Activated CD8-positive, alpha-beta memory T cell treated with anti-CD3 and anti-CD28 coated beads, Interleukin-2, amount 50 U/mL, for 24 hours (primary cell): ENCODE data around the gene PDE2A.

Source experiments
- DNase-seq: peaks from one replicate; pipeline ENCODE4 v3.0.0-alpha.2; 2020; ENCODE audit errors: extremely low read depth

PDE2A gene

DNA sequence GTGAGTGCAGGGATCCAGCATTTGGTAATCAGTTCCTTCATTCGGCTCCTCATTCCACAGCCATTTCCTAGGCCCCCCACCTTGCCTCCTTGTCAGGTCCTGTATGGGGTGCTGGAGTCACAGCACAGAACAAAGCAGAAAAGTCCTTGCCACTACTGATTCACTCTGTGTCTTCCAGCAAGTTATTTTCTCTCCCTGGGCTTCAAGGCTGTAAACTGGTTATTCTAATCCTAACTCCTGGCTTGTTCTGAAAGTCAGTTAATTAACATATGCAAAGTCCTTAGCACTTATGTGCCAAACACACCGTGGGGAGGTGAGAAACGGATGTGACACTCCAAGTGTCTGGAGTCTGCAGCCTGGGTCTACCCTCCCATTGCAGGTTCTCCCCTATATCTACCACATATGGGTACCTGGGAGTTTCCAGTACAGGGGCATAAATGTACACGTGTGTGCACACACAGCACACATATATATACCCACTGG, 30.6 kb upstream of the PDE2A start:
- no peak for DNase-seq

DNA sequence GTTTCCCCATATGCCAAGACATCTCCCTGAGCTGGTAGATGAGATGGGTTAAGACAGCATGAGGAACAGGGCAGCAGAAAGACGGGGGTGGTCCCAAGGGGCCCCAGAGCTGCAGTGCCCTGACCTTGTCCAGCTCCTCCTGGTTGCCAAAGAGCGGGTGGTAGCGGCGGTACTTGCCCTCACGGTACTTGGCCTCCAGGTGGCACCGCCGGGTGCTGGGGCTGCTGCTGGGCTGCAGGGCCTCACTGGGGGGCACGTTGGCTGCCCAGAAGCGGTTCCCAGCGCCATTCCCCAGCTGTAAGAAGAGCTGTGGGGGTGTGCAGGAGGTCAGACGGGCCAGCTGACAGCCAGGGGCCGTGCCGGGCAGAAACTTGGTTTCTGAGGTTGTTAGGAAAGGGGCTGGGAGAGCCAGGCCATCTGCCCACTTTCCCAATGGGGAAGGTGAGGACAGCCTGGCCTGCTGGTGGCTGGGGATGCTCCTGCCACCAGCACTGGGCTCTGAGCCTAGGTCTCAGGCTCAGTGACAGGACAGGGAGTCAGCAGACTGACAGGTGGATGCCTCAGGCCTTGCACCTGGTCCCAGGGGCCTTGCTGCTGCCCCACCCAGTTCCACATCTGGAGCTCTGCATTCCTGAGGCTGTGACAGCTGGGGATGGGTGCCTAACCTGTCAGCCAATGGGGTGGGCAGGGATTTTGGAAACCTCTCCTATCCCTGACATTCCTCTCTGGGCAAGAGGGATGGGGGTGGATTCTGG, 30.0 kb upstream of the PDE2A start:
- DNase-seq = no peak

DNA sequence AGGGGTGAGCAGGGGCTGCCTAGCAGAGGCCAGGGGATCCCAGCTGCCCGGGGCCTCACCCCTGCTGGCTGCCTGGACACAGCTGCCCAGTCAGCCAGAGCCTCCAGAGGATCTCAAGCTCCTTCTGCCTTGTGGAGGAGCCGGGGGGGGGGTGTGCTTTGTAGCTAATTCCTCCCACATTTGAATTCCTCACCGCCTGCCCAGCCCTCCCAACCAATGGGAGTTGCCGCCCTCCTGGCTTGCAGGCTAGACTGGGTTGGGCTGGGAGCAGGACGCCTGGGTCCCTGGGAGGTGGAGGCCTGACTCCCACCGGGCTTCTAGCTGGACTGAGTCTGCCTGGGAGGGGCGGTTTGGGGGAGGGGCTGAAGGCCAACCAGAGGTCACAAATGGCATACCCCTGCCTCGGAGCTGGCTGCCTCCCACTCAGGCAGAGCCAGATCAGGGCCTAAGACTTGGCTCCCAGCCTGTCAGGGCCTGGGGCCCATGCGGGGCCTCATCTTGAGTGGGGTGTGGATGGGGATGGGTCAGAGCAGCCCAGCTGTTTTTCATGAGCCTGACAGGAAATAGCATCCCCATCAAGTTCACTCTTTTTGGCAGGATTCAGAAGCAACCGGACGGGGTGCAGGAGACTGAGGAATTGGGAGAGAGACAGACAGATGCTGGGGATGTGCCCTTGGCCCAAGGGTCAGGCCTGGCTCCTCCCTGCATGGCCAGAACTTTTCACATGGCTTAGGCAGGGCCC, 29.2 kb upstream of the PDE2A start:
- DNase-seq = no peak

DNA sequence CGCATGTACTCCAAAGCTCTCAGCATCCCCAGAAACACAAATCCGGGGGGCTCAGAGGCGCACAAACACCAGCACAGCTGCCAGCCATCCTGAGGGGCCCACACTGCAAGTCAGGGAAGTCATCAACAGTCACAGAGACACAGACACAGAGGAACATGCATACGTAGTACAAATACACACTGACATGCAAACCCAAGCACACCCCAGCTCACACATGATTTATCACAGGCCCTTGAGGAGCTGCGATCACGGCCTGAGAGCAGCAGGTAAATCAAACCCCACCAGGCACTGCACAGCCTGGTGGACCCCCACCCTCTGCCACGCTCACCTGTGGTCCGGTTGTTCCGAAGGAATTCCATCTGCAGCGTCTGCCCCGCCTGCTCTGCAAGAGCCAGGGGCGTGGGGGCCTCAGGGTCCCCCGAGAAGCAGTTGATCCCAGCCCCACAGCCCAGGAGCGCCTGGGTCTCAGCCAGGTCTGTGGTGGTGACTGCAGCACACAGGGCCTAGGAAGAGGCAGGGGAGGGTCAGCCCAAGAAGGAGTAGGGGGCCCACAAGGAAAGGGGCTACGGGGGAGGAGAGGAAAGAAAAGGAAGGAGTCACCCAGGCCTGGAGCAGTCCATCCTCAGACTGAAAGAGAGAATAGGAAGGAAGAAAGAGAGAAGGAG, 28.5 kb upstream of the PDE2A start:
- no peak for DNase-seq

DNA sequence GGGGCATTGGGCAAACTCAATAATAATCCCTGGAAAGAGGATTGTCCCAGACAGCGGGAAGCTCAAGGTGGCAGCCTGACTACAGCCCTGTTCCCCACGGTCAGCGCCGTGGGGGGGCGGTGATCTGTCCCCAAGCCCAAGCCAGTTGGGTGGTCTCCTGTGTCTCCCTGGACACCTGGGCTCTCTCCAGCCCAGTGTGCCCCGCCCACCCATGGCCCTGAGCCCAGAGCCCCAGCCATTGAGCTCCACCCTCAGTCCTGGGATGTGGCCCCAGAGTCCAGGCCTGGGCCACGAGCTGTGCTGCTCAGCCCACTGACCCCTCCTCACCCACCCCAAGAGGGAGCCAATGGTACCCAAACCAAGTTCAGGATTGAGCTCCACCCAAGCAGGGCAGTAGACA, 27.9 kb upstream of the PDE2A start:
- no peak for DNase-seq

DNA sequence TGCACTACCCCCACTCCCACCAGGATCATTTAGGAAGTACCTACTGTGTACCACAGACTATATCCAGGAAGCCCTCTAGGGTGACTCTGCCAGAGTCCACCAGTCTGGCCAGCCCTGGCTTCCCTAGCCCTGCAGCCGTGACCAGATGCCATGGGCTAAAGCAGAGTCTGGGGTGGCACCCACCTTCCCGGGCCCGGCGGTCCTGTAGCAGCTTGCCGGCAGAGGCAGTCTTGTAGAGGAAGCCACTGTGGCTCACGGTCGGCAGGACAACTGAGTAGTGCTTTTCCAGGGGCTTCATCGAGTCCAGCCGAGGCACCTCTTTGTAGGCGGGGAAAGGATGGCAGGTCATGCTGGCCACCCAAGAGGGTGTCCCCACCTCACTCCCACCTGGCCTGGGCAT, 27.2 kb upstream of the PDE2A start:
- no peak for DNase-seq

DNA sequence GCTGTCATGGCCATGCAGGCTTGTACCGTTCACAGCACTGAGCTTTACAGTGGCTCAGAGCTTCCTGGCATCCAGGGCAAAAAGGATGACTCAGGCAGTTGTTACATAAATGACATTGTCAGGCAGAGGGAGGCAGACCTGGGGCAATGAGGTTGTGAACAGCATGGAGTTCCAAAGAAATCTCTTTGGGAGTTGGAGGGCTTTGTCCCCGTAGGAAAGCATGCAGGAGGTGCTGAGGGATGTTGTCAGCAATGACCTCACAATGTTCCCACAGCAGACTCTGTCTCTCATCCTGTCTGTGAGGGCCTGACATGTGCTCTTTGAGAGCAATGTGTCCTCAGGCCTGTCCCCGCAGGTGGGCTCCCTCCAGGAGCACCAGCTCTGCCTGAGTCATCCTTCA, 25.9 kb upstream of the PDE2A start:
- DNase-seq = no peak

DNA sequence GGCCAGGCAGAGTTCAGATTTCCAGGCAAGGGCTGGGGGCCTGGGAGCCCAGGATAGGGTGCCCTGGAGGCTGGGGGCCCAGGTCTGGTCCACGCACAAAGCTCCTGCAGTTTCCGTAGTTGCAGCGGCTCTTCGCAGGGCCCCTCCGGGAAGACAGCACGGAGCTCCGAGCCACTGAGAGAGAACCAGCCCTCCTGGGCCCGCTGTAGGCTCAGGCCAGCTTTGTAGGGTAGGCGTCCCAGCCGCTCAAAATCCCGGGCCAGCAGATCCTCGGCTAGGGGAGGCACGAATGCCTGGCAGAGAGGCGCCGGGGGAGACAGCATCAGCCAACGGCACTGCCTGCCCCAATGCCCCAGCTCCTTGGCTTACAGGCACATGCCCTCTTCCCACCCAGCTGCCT, 23.6 kb upstream of the PDE2A start:
- no peak for DNase-seq

DNA sequence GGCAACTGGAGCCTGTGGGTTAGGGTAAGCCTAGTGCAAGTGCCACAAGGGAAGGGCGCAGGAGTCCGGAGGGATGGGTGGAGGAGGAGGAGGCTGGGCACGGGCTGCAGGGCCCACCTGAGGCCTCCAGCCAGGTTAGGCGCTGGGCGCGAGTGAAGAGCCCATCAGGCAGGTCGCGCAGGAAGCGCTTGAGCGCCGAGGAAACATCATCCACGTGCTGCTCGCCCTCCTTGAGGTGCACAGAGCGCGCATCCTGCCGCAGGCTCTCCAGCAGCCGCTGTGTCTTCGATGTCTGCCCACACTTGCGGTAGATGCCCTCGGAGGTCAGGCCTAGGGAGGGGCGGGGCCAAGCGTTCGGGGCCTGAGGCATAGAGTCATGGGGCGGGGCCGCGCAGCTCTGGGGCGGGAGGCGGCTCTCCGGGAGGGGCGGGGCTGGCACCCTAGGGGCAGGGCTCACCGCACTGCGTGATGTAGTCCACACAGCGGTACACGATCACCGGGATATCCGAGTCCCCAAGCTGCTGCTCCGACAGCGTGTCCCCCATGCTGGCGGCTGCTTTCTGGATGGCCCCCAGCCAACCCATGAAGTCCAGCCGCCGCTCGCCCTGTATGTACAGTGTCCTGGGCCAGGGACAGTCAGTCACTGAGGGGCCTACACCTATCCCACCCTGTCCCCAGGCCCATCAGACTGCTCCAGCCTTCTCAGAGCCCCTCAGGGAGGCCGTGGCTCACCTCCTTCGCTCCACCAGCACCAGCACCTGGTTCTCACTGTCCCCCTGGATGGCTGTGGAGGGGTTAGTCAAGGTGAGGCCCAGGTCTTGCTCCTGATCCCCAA, 22.9 kb upstream of the PDE2A start:
- DNase-seq = no peak

DNA sequence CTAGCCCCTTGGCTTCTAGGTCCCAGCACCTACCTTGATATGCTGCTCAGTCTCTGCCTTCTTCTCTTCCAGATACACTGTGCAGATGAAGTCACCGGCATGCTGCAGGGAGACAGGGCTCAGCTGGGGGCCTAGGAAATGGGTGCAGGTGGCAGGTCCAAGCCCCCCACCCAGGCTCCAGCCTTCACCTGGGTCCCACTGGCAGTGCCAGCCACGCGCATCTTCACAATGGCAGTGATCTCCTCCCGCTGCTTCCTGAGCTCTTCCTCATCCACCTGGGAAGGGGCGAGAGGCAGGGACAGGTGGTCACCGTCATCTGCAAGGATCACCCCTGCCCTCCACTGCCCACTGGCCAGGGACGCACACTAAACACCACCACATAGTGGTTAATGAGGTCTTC, 21.1 kb upstream of the PDE2A start:
- DNase-seq = no peak

DNA sequence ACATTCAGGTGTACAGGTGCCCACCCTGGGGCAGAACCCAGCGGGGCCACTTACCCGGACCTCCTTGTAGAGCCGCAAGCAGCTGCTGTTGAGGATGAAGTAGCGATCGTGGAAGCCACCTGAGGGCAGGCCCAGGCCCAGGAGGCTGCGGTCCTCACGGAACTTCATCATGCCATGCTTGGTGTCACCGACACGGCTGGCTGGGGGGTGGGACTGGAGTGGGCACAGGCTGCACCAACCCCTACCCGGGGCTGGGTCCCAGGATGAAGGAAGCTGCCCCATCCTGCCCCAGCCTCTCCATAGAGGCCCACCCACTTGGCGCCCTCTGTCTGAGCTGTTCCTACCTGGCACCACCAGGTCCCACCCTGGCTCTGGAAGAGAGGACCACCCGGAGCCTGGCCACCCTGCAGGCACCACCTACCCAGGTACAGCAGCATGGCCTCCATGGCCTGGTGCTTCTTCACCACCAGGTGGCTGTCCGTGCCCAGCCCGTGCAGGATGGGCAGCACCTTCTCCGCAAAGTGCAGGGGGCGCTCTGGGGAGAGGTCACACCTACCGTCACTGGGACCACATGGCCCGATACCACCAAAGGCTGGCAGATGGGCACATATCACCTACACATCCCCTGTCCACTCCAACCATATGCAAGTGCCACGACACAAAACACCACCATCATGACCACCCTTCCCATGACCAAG, 19.2 kb upstream of the PDE2A start:
- no peak for DNase-seq

DNA sequence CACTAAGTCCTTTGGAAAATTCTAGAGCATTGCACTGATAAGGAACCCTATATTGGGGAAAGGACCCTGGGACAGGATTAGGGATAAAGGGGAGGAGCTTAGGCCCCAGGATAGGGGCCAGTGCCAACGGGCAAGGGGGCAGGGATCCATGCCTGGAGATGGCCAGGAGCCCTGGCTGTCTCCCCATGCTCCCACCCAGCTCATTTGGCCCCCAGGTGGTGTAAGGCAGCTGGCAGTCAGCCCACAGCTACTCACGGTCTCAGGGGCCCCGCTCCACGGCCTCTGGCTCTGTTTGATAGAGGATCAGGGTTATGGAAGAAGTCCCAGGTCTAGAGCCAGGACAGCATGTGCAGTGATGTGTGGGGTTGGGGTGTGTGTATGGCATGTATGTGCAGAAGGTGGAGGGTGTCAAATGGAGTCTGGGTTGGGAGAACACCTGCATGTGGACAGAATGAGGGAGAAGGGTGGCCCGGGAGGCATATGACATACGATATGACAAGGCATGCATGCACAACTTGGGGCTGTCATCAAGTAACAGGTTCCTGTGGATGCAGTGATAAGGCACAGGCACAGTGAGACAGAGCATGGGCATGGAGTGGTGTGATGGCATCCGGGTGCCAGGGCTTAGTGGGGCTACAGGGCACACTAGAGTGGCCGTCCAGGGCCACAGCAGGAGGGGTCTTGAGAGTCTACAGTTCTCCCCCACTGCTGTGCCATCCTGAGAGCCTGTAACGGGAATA, 18.4 kb upstream of the PDE2A start:
- no peak for DNase-seq

DNA sequence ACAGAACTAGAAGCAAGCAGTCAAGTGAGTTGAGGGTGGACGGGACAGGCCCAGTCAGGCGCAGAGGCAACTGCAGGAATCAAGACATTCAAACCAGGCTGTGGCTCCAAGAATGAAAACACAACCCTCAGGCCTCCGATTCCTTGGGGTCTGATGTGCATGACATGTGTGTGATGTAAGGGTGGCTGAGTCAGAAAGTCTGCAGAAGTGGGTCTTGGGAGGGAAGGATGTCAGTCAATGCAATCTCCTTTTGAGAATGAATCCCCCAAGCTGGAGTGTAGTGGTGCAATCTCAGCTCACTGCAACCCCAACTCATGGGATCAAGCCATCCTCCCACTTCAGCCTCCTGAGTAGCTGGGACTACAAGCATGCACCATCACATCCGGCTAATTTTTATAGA, 15.9 kb upstream of the PDE2A start:
- no peak for DNase-seq

DNA sequence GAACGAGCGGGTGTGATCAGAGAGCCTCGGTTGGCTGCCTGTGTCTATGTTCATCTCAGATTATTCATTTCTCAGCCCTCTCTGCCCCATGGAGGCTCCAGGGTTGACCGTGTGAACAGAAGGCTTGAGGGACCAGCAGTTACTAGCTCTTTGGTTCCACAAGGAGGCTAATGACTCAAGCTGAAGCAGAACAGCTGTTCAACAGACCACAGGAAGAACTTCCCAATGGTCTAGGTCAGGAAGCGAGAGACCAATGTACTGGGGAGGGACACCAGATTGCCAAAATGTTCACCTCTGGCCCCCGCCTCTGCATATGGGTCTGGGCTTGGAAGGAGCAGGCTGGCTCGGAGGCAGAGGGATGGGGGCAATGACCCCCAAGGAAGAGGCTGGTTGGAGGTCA, 14.7 kb upstream of the PDE2A start:
- DNase-seq = no peak

DNA sequence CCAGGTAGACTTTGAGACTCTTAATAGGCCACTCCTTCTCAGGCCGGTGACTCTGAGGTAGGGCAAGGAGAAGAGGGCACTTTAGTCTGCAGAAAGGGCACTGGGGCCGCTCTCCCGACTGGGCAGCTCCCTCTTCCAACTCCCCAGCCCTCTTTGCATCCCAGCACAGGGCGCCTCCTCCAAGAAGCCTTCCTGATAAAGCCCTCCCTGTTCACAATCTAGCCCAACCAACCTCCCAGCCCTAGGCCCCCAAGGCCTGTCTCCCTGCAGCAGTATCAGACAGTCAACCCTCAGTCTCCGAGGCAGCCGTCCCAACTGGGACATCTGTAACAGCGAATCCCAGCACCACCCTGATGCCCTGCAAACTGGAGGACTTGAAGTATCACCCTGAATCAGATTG, 14.3 kb upstream of the PDE2A start:
- no peak for DNase-seq

DNA sequence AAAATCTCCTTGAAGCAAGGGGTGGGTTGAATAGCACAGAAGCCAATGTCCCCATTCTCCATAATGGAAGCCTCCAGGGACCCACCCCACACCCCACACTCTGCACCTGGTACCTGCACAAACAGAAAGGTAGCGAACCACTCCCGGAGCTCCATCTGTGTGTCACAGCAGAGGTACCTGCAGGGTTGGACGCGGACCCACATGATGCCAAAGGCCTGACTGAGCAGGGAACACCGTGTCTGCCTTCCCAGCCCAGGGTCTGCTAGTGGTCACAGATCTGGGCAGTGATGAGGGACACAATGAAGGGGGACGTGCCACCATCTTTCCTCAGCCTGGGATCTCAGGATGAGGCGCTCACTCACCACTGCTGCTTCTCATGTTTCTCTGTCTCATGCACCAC, 13.1 kb upstream of the PDE2A start:
- DNase-seq = no peak

DNA sequence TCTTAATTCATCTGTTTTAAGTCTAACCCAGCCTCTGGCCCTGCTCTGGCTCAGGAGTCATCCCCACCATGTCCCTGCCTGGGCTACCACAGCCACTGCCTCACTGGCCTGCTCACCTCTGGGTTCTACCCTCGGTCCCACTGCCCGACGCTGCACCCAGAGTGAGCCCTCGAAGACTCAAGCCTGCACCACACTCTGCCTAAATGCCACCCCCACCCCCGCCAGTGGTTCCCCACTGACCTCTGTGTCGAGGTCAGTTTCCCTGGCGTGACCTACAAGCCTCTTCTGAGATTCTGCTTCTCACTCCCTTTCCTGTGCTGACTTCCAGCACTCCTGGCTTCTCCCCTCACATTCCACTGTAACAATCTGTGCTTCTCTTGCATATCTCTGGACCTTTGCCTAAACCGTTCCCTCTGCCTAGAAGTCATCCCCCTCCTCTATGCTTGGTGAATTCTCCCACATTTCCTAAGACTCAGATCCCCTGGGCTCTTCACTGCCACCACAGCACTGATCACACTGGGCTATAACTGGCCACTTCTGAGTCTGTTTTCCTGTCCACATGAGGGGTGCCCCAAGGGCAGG, 12.5 kb upstream of the PDE2A start:
- DNase-seq = no peak

DNA sequence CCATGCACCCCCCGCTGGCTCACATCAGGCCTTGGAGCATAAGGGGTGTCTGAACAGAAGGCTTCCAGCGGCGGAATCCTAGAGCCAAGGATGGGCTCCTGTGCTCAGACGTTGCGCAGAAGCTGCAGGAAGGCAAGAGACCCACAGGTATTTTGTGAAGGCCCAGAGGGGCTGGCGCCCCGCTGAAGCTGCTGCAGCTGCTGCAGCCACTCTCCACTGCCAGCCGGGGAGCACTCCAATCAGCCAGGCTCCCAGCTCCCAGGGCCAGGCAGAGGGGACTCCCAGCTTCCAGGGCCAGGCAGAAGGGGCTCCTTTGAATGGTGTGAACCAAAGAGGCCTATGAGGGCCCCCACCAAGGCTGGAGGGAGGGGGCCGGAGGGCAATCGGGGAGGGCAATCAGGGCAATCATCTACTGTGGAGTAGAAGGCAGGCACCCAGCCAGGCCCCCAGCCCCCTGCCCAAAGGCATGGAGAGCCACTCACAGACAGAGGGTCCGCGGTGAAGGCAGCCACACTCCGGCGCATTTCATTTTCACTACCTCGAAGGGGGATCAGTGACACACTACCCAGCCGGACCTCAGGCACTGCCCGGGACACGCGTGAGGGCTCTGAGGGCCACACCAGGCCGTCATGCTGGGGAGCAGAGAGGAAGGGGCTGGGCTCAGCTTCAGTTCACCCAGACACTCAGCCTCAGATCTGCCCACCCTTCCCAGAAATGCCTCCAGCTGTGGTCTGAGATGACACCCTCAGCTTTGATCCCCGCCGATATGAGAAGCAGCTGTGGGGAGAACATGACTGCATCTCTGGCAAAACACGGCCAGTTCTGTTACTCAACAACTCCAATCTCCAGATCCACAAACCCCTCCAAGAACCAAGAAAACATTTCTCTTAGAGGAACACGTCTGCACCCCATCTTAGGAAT, 11.6 kb upstream of the PDE2A start:
- DNase-seq = peak; percentile 29

DNA sequence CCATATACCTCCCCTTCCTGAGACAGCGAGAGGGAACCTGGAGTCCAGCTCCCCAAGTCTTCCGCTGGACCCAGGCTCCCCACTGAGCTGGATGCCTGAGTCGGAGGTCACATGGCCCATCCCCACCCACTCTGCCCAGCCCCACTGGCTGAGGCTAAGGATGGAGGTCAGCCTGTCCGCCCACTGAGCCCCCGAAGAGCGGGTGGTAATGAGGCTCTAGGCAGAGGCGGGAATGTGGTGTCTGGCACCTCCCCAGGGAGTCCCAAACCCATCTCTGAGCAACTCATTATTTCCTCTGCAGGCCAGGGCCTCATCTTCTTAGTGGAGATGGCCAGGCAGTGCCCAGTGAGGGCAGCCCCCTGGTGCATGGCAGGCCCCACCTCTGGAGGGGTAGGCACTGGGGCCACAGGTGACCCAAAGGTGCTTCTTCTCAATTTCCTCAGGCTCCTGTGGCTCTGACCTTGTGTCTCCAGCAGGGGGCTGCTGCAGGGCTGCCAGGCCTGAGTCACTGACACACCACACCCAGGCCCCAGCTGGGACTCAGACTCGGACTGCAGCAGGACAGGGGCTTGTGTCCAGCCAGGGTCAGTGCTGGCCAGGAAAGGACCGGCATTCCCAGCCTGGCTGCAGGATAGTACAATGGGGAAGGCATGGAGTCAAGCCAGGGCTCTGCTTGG, 10.2 kb upstream of the PDE2A start:
- DNase-seq = peak; percentile 10
